22Rv1 (cell line): Measurements from ENCODE around the gene GJA5.
"Not testable (repeated sequence)": the region's sequence is repeated elsewhere in the genome, so short reads cannot be mapped to it uniquely, and the experiment has no call there.

Experiments used
- H3K27ac ChIP-seq: fragments of 450-650 bp; 2 replicates; pipeline ENCODE4 v1.5.1; 2017
- CTCF ChIP-seq: fragments of 450-650 bp; IDR thresholded peaks from 2 replicates; pipeline ENCODE4 v1.5.1; 2017; ENCODE audit warnings: mild to moderate bottlenecking
- ZFX ChIP-seq: fragments of 450-650 bp; IDR thresholded peaks from 2 replicates; pipeline ENCODE4 v1.6.1; 2017; ENCODE audit warnings: antibody characterized with exemption, borderline replicate concordance

GJA5 gene

GRCh38 chr1:147741065-147741464, 19.3 kb downstream of the GJA5 start:
- no peak overlapping the region for H3K27ac ChIP-seq
- no peak for TF ChIP-seq ZFX

GRCh38 chr1:147740391-147740790, 20.0 kb downstream of the GJA5 start:
- TF ChIP-seq CTCF = no peak
- TF ChIP-seq ZFX = no peak
- no peak overlapping the region for H3K27ac ChIP-seq

GRCh38 chr1:147738739-147739476, 21.5 kb downstream of the GJA5 start:
- no peak overlapping the region for H3K27ac ChIP-seq

GRCh38 chr1:147738129-147738528, 22.3 kb downstream of the GJA5 start:
- no peak overlapping the region for H3K27ac ChIP-seq
- no peak for TF ChIP-seq ZFX
- no peak for TF ChIP-seq CTCF

More at GRCh38 chr1:147738739-147739476, 21.5 kb downstream of the GJA5 start:
- TF ChIP-seq CTCF (no peak), ZFX (no peak)

- H3K27ac ChIP-seq = no peak overlapping the region
- no peak for TF ChIP-seq ZFX
- TF ChIP-seq CTCF = no peak
These were observed 23.5 kb downstream of the GJA5 start for GRCh38 chr1:147736883-147737282.

GRCh38 chr1:147735423-147735822, 25.0 kb downstream of the GJA5 start:
- H3K27ac ChIP-seq = no peak overlapping the region
- TF ChIP-seq ZFX = no peak
- TF ChIP-seq CTCF = no peak

GRCh38 chr1:147734291-147734841, 26.0 kb downstream of the GJA5 start:
- not testable (repeated sequence) for H3K27ac ChIP-seq

GRCh38 chr1:147729315-147729714, 31.1 kb downstream of the GJA5 start:
- H3K27ac ChIP-seq = no peak overlapping the region
- TF ChIP-seq ZFX (no peak), CTCF (no peak)
